Left lung (tissue), 10 donors: ENCODE data around the gene NMRK1. TPM values are rescaled to one million over a fixed set of nuclear protein-coding genes. Genes with fewer than 3 reads are reported as not detected.

Experiments
- ATAC-seq: fragments of 200-7000 bp; cut with Tn5 transposase; one replicate; pipeline ENCODE4 v1.9.1; 2020; ENCODE audit warnings: moderate library complexity
- DNase-seq, 4 donors: peaks; one replicate each; pipeline ENCODE4 v3.0.0-alpha.2; 2013 to 2020
- H3K27ac ChIP-seq, 2 donors: fragments of 200-600 bp; sonication (generic) in 1 of 2; one replicate each; pipeline versions ENCODE4 v1.5.0 to v1.8.0; 2020 to 2021
- H3K27me3 ChIP-seq, 2 donors: fragments of 200-600 bp; sonication (generic) in 1 of 2; one replicate each; pipeline versions ENCODE4 v1.5.0 to v1.8.0; 2020 to 2021
- H3K36me3 ChIP-seq, 2 donors: fragments of 200-600 bp; sonication (generic) in 1 of 2; one replicate each; pipeline versions ENCODE4 v1.5.0 to v1.8.0; 2020 to 2021
- H3K4me1 ChIP-seq, 2 donors: fragments of 200-600 bp; one replicate each; pipeline ENCODE4 v1.8.0; 2021
- H3K4me3 ChIP-seq, 2 donors: fragments of 200-600 bp; sonication (generic) in 1 of 2; one replicate each; pipeline versions ENCODE4 v1.5.0 to v1.8.0; 2020 to 2021; ENCODE audit warnings: mild to moderate bottlenecking in 1 of 2
- H3K9me3 ChIP-seq, 2 donors: fragments of 200-600 bp; sonication (generic) in 1 of 2; one replicate each; pipeline versions ENCODE4 v1.5.0 to v1.8.0; 2020 to 2021
- intact Hi-C, 2 donors: fragments of 100-400 bp; cut with DNase I; formaldehyde crosslinking; loops; one replicate each; pipeline versions ENCODE4 v1.11.2 to v1.14.2; 2022
- polyA plus RNA-seq, 6 donors: library from polyadenylated mRNA; unstranded; fragments of 120-200 nt; gene quantifications; one replicate each; pipeline ENCODE4 v1.2.1, GENCODE V29; 2013; ENCODE audit not compliant: insufficient read length in 6 of 6
- total RNA-seq, 2 donors: library from RNA; stranded (reverse); fragmentation: NEBNext Ultra II Directional; extraction: Animal tissue kit (Norgen Biotek cat#: 25700); gene quantifications; one replicate each; pipeline ENCODE4 v1.2.1, GENCODE V29; 2021
- TF ChIP-seq, protein P1 (sequence below), 2 donors: fragments of 200-600 bp; sonication (generic) in 1 of 2; IDR thresholded peaks; one replicate each; pipeline versions ENCODE4 v1.5.0 to v1.8.0; 2021; ENCODE audit warnings: antibody characterized with exemption in 2 of 2
- donor health status: DM: no; HTN: yes; CAD: no.
- donor health status: DM: no; HTN: no; CAD: no.

NMRK1 gene
- total and polyA plus RNA-seq, 8 donors = 26.0 to 60.1 (median 37.2) TPM

DNA sequence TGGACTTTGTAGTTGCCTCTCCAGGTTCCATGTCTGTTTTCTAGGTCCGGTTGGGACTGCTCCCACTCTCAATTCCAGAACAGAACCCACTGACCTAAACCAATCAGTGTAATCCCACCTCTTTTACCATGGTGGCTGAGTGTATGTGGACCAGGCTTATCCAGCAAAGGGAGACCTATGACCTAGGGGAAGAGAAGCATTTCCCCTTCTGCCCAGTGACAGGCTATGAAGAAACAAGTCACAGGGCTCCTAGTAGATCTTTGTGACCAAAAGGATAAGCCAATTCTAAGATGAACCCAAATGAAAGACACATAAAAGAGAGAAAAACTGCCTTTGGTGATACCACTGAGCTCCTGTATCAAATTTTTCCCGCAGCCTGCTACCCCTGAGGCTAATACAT lies 6.3 kb downstream of the NMRK1 start:
- H3K27ac ChIP-seq = no peak overlapping the region
- TF ChIP-seq, protein P1, sequence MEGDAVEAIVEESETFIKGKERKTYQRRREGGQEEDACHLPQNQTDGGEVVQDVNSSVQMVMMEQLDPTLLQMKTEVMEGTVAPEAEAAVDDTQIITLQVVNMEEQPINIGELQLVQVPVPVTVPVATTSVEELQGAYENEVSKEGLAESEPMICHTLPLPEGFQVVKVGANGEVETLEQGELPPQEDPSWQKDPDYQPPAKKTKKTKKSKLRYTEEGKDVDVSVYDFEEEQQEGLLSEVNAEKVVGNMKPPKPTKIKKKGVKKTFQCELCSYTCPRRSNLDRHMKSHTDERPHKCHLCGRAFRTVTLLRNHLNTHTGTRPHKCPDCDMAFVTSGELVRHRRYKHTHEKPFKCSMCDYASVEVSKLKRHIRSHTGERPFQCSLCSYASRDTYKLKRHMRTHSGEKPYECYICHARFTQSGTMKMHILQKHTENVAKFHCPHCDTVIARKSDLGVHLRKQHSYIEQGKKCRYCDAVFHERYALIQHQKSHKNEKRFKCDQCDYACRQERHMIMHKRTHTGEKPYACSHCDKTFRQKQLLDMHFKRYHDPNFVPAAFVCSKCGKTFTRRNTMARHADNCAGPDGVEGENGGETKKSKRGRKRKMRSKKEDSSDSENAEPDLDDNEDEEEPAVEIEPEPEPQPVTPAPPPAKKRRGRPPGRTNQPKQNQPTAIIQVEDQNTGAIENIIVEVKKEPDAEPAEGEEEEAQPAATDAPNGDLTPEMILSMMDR (IDR thresholded peaks at IDR 0.05) = no peak
- intact Hi-C loops = loop anchor here in 1 of 2 donors (10.0 kb wide), 1 partner anchor 63 kb away; no protein-coding TSS in a partner anchor

DNA sequence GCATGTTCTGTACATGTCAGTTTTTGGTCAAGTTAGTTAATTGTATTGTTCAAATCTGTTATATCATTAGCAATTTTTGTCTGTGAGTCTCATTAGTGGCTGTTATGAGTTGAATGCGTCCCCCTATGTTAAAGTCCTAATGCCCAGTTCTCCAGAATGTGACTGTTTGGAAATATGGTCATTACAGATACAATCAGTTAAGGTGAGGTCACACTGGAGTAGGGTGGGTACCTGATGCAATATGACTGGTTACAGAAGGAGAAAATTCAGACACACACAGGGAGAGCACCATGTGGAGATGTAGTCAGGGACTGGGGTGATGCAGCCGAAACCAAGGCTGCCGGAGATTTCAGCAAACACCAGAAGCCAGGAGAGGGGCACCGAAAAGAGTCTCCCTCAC lies 15.1 kb downstream of the NMRK1 start:
- ATAC-seq = no peak
- no peaks in the 10 kb centered on the region for H3K27me3 ChIP-seq

More for the DNA sequence above, 6.3 kb downstream of the NMRK1 start:
- Histone ChIP-seq H3K4me3 (no peak overlapping the region), H3K4me1 (peaks cover 10 to 36% of the 10 kb centered on the region in 2 donors), H3K27me3 (no peaks in the 10 kb centered on the region), H3K9me3 (no peaks in the 10 kb centered on the region), H3K36me3 (peaks cover 0 to 40% of the 10 kb centered on the region in 2 donors)
- no peak for DNase-seq
- no peak for ATAC-seq

DNA sequence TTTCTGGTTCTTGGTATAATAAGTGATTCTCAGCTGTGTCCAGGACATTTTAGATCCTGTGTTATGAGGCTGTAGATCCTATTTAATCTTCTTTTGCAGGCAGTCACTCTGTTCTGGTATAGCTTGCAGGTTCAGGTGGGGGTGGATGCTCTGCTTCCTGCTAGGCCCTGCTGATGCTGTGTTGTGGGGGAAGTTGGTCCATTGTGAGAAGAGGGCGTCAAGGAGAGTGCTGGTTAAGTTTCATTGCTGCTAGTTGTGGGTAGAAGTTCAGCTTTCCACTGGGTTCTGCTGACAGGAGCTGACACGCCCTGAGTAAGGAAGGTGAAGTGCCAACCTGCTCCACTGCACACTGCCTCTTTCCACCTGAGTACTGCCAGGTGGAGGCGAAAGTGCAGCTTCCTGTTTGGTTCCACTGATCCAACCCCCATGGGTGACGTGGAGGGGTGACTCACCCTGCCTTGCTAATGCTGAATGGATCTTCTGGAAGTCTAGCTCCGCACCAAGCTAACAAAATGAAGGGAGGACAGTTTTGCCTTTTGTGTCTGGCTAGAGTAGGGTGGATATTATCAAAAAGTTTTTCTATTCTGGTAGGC lies 16.3 kb downstream of the NMRK1 start:
- intact Hi-C loops = no loop called here
- no peak overlapping the region for H3K4me3 ChIP-seq
- no peak overlapping the region for H3K27ac ChIP-seq
- no peaks in the 10 kb centered on the region for H3K9me3 ChIP-seq
- peak in 2 of 4 donors; percentile 75 to 80 for DNase-seq
- no peaks in the 10 kb centered on the region for H3K27me3 ChIP-seq
- no peaks in the 10 kb centered on the region for H3K4me1 ChIP-seq
- ATAC-seq = peak; percentile 99
- H3K36me3 ChIP-seq = peaks cover 0 to 19% of the 10 kb centered on the region in 2 donors
- TF ChIP-seq, protein P1 (IDR thresholded peaks at IDR 0.05) = no peak

More for the DNA sequence above, 15.1 kb downstream of the NMRK1 start:
- Histone ChIP-seq H3K9me3 (no peaks in the 10 kb centered on the region), H3K4me3 (no peak overlapping the region), H3K27ac (no peak overlapping the region), H3K4me1 (no peaks in the 10 kb centered on the region), H3K36me3 (peaks cover 0 to 19% of the 10 kb centered on the region in 2 donors)
- intact Hi-C loops = no loop called here
- DNase-seq = no peak
- TF ChIP-seq, protein P1 (IDR thresholded peaks at IDR 0.05) = no peak

DNA sequence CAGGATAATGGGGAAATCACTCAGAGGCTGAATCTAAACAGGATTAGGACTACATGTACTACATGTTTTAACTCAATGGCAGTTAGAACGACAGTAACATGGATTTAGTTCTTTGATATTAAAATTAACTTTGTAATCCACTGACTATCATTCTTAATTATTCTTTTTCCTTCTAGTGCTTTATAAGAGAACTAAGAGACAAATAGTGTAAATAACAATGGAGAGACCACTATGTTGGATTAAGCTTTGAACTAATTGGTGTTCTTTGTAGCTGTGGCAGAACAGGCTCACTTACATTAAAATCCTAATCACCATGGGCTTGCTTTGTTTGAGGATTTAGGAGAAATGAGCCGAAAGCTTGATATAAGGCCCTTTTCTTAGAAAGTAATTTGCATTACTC lies 18.8 kb downstream of the NMRK1 start:
- Histone ChIP-seq H3K9me3 (no peaks in the 10 kb centered on the region), H3K36me3 (peaks cover 0 to 35% of the 10 kb centered on the region in 2 donors), H3K27me3 (no peaks in the 10 kb centered on the region), H3K27ac (no peak overlapping the region), H3K4me1 (no peaks in the 10 kb centered on the region), H3K4me3 (no peak overlapping the region)
- intact Hi-C loops = no loop called here
- no peak for ATAC-seq
- TF ChIP-seq, protein P1 (IDR thresholded peaks at IDR 0.05) = no peak
- no peak for DNase-seq

DNA sequence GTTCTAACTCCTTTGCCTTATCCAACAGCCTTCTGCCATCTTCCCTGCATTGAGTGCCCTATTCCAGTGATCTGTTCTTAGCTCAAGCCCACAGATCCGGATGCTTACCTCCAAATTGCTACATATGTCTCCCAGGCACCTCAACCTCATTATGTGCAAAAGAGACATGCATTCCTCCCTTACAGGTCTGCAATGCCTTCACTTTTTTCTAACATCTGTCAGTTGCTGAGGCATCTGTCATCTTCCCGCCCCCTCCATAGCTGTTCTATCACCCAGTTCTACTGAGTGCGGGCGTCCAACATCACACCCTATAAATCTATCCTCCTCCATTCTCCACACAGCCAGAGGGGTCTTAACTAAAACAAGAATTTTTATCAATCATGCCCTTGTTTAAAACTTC lies 20.1 kb downstream of the NMRK1 start:
- intact Hi-C loops = no loop called here
- H3K27ac ChIP-seq = no peak overlapping the region

More for the DNA sequence above, 20.1 kb downstream of the NMRK1 start:
- ATAC-seq = no peak
- no peaks in the 10 kb centered on the region for H3K27me3 ChIP-seq
- DNase-seq = no peak
- H3K9me3 ChIP-seq = no peaks in the 10 kb centered on the region
- no peaks in the 10 kb centered on the region for H3K4me1 ChIP-seq
- peaks cover 0 to 35% of the 10 kb centered on the region in 2 donors for H3K36me3 ChIP-seq
- TF ChIP-seq, protein P1 (IDR thresholded peaks at IDR 0.05) = no peak
- H3K4me3 ChIP-seq = no peak overlapping the region
